ENCODE data around the gene KLHL9. TPM values are rescaled to one million over a fixed set of nuclear protein-coding genes. Genes with fewer than 3 reads are reported as not detected.
"Not testable (repeated sequence)": the region's sequence is repeated elsewhere in the genome, so short reads cannot be mapped to it uniquely, and the experiment has no call there.

KLHL9 gene
- total RNA-seq, 1 experiment from 2014 or later = 15.8 TPM

DNA sequence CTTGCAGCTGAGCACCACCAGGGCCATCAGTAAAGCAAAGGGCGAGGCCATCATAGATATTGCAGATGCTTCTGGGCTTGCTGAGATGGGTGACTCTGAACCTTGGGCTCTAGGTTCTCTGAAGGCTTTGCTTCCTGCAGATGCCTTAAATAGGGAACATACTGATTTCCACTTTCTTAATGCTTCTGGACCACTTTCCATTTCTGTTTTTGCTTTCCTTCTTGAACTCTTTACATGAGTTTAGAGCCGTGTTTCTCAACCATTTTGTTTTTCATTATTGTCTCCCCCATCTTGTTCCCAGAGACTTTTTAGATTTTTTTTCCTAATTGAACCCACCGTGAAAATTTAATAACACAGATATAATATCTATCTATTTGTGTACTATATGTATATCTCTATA lies 32.8 kb upstream of the KLHL9 start, which contains the start of gene IFNA13:
Gene IFNA13 (minus strand): TSS at position 101 of the 400 bp plus-strand sequence. CDS start 47 bp downstream, at position 54.
- no peaks in the 10 kb centered on the region for H3K9me3 Mint-ChIP-seq (ENCODE audit: low read depth, unreplicated experiment)
- BruUV-seq (replicated peaks) = no TSS peak
- H3K27ac Mint-ChIP-seq (ENCODE audit: unreplicated experiment) = no peak within 1 kb of the TSS
- H3K4me3 Mint-ChIP-seq (ENCODE audit: low read depth, unreplicated experiment) = no peak within 1 kb of the TSS
- peaks cover 13% of the 10 kb centered on the region for H3K27me3 Mint-ChIP-seq (ENCODE audit: unreplicated experiment)
- CTCF ChIA-PET = no interaction called here
- no peaks in the 10 kb centered on the region for H3K36me3 Mint-ChIP-seq (ENCODE audit: insufficient read depth, unreplicated experiment)
- TF ChIP-seq, protein P1, sequence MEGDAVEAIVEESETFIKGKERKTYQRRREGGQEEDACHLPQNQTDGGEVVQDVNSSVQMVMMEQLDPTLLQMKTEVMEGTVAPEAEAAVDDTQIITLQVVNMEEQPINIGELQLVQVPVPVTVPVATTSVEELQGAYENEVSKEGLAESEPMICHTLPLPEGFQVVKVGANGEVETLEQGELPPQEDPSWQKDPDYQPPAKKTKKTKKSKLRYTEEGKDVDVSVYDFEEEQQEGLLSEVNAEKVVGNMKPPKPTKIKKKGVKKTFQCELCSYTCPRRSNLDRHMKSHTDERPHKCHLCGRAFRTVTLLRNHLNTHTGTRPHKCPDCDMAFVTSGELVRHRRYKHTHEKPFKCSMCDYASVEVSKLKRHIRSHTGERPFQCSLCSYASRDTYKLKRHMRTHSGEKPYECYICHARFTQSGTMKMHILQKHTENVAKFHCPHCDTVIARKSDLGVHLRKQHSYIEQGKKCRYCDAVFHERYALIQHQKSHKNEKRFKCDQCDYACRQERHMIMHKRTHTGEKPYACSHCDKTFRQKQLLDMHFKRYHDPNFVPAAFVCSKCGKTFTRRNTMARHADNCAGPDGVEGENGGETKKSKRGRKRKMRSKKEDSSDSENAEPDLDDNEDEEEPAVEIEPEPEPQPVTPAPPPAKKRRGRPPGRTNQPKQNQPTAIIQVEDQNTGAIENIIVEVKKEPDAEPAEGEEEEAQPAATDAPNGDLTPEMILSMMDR (IDR thresholded peaks at IDR 0.05; ENCODE audit: unreplicated experiment) = no peak
- no peaks in the 10 kb centered on the region for H3K4me1 Mint-ChIP-seq (ENCODE audit: low read depth, unreplicated experiment)
- no peak for DNase-seq
- intact Hi-C loops (cut with micrococcal nuclease; ENCODE audit: unreplicated experiment) = no loop called here

DNA sequence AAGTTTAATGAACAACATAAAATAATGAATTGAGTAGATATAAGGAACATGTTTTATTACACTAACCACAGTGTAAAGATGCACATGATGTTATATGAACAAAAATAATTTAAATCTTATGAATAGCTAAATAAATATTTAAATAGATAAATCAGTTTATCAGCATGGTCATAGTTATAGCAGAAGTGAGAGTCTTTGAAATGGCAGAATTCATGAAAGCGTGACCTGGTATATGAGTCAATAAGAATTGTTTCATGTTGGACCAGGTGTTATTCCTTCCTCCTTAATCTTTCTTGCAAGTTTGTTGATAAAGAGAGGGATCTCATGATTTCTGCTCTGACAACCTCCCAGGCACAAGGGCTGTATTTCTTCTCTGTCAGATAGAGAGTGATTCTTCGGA lies 32.0 kb upstream of the KLHL9 start:
- H3K36me3 Mint-ChIP-seq (ENCODE audit: insufficient read depth, unreplicated experiment); H3K4me3 Mint-ChIP-seq (ENCODE audit: low read depth, unreplicated experiment); DNase-seq; BruUV-seq (replicated peaks); H3K27ac Mint-ChIP-seq (ENCODE audit: unreplicated experiment); intact Hi-C loops (cut with micrococcal nuclease; ENCODE audit: unreplicated experiment); CTCF ChIA-PET; H3K9me3 Mint-ChIP-seq (ENCODE audit: low read depth, unreplicated experiment); H3K4me1 Mint-ChIP-seq (ENCODE audit: low read depth, unreplicated experiment): not testable (repeated sequence)
- H3K27me3 Mint-ChIP-seq (ENCODE audit: unreplicated experiment) = peaks cover 13% of the 10 kb centered on the region

DNA sequence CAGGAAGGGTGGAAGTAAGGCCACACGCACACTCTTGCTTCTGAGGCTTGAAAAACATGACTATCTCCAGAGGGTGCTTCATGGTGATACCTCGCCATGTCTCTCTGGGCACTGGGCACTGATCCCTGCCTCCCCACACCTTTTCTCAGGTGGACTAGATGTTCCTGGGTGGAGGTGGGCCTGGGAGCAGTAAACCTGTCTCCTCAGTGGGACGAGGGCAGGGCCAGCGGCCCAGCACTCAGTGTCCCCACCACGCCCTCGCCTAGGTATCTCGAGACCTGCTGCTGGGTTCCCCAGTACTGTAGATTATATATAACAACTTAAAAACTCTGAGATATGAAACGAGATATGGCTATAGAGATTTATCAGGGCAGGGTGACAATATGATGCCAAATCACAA lies 27.1 kb upstream of the KLHL9 start:
- Mint-ChIP-seq H3K4me3 (ENCODE audit: low read depth, unreplicated experiment) (no peak overlapping the region), H3K36me3 (ENCODE audit: insufficient read depth, unreplicated experiment) (no peaks in the 10 kb centered on the region), H3K4me1 (ENCODE audit: low read depth, unreplicated experiment) (no peaks in the 10 kb centered on the region), H3K27me3 (ENCODE audit: unreplicated experiment) (peaks cover 13% of the 10 kb centered on the region), H3K9me3 (ENCODE audit: low read depth, unreplicated experiment) (no peaks in the 10 kb centered on the region), H3K27ac (ENCODE audit: unreplicated experiment) (no peak overlapping the region)
- BruUV-seq (replicated peaks) = no TSS peak
- intact Hi-C loops (cut with micrococcal nuclease; ENCODE audit: unreplicated experiment) = no loop called here
- TF ChIP-seq, protein P1 (IDR thresholded peaks at IDR 0.05; ENCODE audit: unreplicated experiment) = no peak
- DNase-seq = no peak
- CTCF ChIA-PET = no interaction called here

DNA sequence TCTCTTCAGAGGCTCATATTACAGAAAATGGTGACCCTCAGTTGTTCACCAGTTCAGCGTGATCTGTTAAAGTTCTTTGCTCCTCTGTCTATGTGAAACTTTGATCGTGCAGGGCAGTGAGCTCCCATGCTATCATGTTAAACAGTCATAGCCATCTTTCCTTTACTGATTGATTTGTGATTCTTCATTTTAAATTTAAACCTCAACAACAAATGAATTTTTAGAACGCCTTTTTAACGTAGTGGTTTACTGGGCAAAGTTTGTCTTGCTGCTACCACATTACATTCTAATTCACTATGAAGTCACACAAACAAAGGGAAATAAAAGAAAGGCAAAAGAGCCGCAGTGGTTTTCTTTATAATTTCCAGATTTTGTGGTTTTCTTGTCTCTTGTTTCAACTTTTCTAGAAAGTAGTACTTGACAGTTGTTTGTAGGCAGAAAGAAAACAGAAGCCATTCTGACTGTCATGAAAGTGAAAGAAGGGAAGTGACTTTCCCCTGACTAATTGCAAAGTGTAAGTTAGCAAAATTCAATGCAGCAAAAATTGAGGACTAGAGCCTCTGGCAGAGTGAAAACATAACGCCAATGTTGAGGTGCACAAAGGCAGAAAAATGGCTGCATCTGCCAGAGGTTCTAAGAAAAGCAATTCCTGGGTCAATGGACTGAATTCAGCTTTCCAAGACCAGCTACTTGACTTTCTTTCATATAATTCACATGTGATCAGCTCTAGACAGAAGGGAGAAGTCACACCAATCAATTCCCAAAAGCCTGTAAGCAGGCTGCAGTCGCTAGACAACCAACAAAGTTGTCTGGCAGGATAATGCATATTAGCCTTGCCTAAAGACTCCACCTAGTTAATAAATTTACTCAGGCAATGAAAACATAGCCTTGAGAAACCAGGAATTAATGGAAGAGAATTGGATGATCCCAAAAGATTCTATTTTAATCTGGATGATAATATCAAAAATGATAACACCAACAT lies 22.6 kb upstream of the KLHL9 start:
- H3K27ac Mint-ChIP-seq (ENCODE audit: unreplicated experiment) = no peak overlapping the region
- no TSS peak for BruUV-seq (replicated peaks)
- H3K36me3 Mint-ChIP-seq (ENCODE audit: insufficient read depth, unreplicated experiment) = no peaks in the 10 kb centered on the region
- no peak for DNase-seq
- no peaks in the 10 kb centered on the region for H3K4me1 Mint-ChIP-seq (ENCODE audit: low read depth, unreplicated experiment)
- no peaks in the 10 kb centered on the region for H3K27me3 Mint-ChIP-seq (ENCODE audit: unreplicated experiment)
- peaks cover 3% of the 10 kb centered on the region for H3K9me3 Mint-ChIP-seq (ENCODE audit: low read depth, unreplicated experiment)
- CTCF ChIA-PET = no interaction called here
- H3K4me3 Mint-ChIP-seq (ENCODE audit: low read depth, unreplicated experiment) = no peak overlapping the region
- TF ChIP-seq, protein P1 (IDR thresholded peaks at IDR 0.05; ENCODE audit: unreplicated experiment) = no peak
- intact Hi-C loops (cut with micrococcal nuclease; ENCODE audit: unreplicated experiment) = no loop called here

DNA sequence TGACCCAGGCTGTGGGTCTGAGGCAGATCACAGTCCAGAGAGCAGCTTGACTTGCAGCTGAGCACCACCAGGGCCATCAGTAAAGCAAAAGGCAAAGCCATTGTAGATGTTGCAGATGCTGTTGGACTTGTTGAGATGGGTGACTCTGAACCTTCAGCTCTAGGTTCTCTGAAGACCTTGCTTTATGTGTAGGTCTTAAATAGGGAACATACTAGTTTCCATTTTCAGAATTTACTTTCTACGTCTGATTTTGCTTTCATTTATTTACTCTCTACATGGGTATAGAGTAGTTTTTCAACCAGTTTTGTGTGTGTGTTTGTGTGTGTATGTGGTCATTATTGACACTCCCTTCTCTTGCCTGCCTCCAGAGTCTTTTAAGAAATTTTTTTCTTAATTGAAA lies 15.6 kb upstream of the KLHL9 start, which contains the start of gene IFNA6:
Gene IFNA6 (minus strand): TSS at position 101 of the 400 bp plus-strand sequence. CDS start 0 bp downstream, at position 101.
- TF ChIP-seq, protein P1 (IDR thresholded peaks at IDR 0.05; ENCODE audit: unreplicated experiment) = no peak
- Mint-ChIP-seq H3K36me3 (ENCODE audit: insufficient read depth, unreplicated experiment) (no peaks in the 10 kb centered on the region), H3K27me3 (ENCODE audit: unreplicated experiment) (no peaks in the 10 kb centered on the region), H3K4me1 (ENCODE audit: low read depth, unreplicated experiment) (peaks cover 9% of the 10 kb centered on the region), H3K4me3 (ENCODE audit: low read depth, unreplicated experiment) (no peak within 1 kb of the TSS), H3K27ac (ENCODE audit: unreplicated experiment) (no peak within 1 kb of the TSS), H3K9me3 (ENCODE audit: low read depth, unreplicated experiment) (peaks cover 3% of the 10 kb centered on the region)
- intact Hi-C loops (cut with micrococcal nuclease; ENCODE audit: unreplicated experiment) = no loop called here
- no peak for DNase-seq
- CTCF ChIA-PET = no interaction called here
- no TSS peak for BruUV-seq (replicated peaks)
